SK-N-SH (cell line): ENCODE data around the gene PRKAG1. TPM values are rescaled to one million over a fixed set of nuclear protein-coding genes. Genes with fewer than 3 reads are reported as not detected.
A peak's percentile ranks its signal among the peaks of the same experiment; 100 is the strongest.

Experiments used
- CTCF ChIA-PET: fragments of 300-600, 350-600 bp; formaldehyde crosslinking; extraction: SDS; loops from one replicate; lab custom pipeline; 2021; lab: Yijun Ruan, JAX
- POLR2A ChIA-PET: fragments of 350-600 bp; sonication (Branson Sonifier 250); formaldehyde crosslinking; extraction: SDS; loops from one replicate; lab custom pipeline; 2020; ENCODE audit warnings: antibody characterized with exemption, inconsistent platforms; lab: Yijun Ruan, JAX
- DNase-seq: peaks from one replicate; pipeline ENCODE4 v3.0.0; 2012
- H2AFZ ChIP-seq: fragments of 200-600 bp; sonication (generic); 2 replicates; pipeline ENCODE4 v1.8.1; 2016; ENCODE audit warnings: antibody characterized with exemption, mild to moderate bottlenecking, low read depth
- H3F3A ChIP-seq: fragments of 200-600 bp; sonication (generic); replicated peaks from 2 replicates; pipeline ENCODE3; 2016; ENCODE audit warnings: antibody characterized with exemption, mild to moderate bottlenecking; ENCODE audit not compliant: insufficient read depth
- H3K27ac ChIP-seq, 2 experiments: fragments of 200-500 bp in 1 of 2; fragments of 200-600 bp in 1 of 2; sonication (Bioruptor generic) in 1 of 2; sonication (generic), shearing (Covaris generic) in 1 of 2; 2 replicates each; pipeline versions ENCODE4 v1.5.1 to v1.6.1; 2014 to 2016; ENCODE audit warnings: low read depth in 2 of 2, inconsistent platforms in 1 of 2, low read length in 1 of 2, mild to moderate bottlenecking in 1 of 2, mixed read lengths in 1 of 2
- H3K27me3 ChIP-seq: fragments of 200-600 bp; sonication (generic), shearing (Covaris generic); 2 replicates; pipeline ENCODE4 v1.6.1; 2016; ENCODE audit warnings: mixed run types; ENCODE audit not compliant: insufficient read depth
- H3K36me3 ChIP-seq, 2 experiments: fragments of 200-500 bp in 1 of 2; fragments of 200-600 bp in 1 of 2; sonication (Bioruptor generic) in 1 of 2; sonication (generic) in 1 of 2; replicated peaks in 1 of 2; 2 replicates each; pipeline versions ENCODE3 to v1.5.1; 2014 to 2016; ENCODE audit warnings: low read length in 1 of 2, mild to moderate bottlenecking in 1 of 2; ENCODE audit not compliant: insufficient read depth in 2 of 2, control insufficient read depth in 1 of 2
- H3K4me1 ChIP-seq, 2 experiments: fragments of 200-500 bp in 1 of 2; fragments of 200-600 bp in 1 of 2; sonication (Bioruptor generic) in 1 of 2; sonication (generic), shearing (Covaris generic) in 1 of 2; 2 replicates each; pipeline versions ENCODE4 v1.5.1 to v1.6.1; 2014 to 2016; ENCODE audit warnings: low read depth in 1 of 2, low read length in 1 of 2, mixed run types in 1 of 2; ENCODE audit not compliant: insufficient read depth in 2 of 2, control insufficient read depth in 1 of 2
- H3K4me2 ChIP-seq: fragments of 200-600 bp; sonication (generic), shearing (Covaris generic); 2 replicates; pipeline ENCODE4 v1.6.1; 2017; ENCODE audit warnings: mixed run types
- H3K4me3 ChIP-seq, 2 experiments: fragments of 200-500 bp in 1 of 2; fragments of 200-600 bp in 1 of 2; sonication (Bioruptor generic) in 1 of 2; sonication (generic), shearing (Covaris generic) in 1 of 2; 2 replicates each; pipeline versions ENCODE4 v1.5.1 to v1.8.1; 2014 to 2016; ENCODE audit warnings: low read depth in 2 of 2, inconsistent platforms in 1 of 2, low read length in 1 of 2, mild to moderate bottlenecking in 1 of 2, mixed read lengths in 1 of 2, moderate library complexity in 1 of 2
- H3K79me2 ChIP-seq: fragments of 200-600 bp; sonication (generic); 2 replicates; pipeline ENCODE4 v1.8.1; 2017; ENCODE audit warnings: mild to moderate bottlenecking; ENCODE audit not compliant: insufficient read depth
- H3K9ac ChIP-seq: fragments of 200-600 bp; sonication (generic); 2 replicates; pipeline ENCODE4 v1.6.1; 2017; ENCODE audit warnings: mixed run types
- H3K9me2 ChIP-seq: fragments of 200-600 bp; sonication (generic); 2 replicates; pipeline ENCODE4 v1.6.1; 2017; ENCODE audit warnings: mixed run types
- H3K9me3 ChIP-seq: fragments of 200-600 bp; sonication (generic); 2 replicates; pipeline ENCODE4 v1.6.1; 2017; ENCODE audit warnings: mixed run types, mild to moderate bottlenecking, moderate library complexity
- H4K20me1 ChIP-seq: fragments of 200-600 bp; sonication (generic); 2 replicates; pipeline ENCODE4 v1.6.1; 2017; ENCODE audit warnings: mild to moderate bottlenecking, mixed run types; ENCODE audit not compliant: insufficient read depth
- EZH2phosphoT487 ChIP-seq: fragments of 200-600 bp; sonication (generic); IDR thresholded peaks from 2 replicates; pipeline ENCODE4 v1.6.1; 2017; ENCODE audit warnings: low read depth, mixed run types, mild to moderate bottlenecking, antibody characterized with exemption, moderate library complexity, borderline replicate concordance
- JUND ChIP-seq: IDR thresholded peaks from 2 replicates; pipeline ENCODE4 v1.4.0; 2012
- MXI1 ChIP-seq: IDR thresholded peaks from 2 replicates; pipeline ENCODE4 v1.6.1; 2012; ENCODE audit warnings: mild to moderate bottlenecking, low read depth, low read length, improper control_type of control experiment
- NFIC ChIP-seq: IDR thresholded peaks from 2 replicates; pipeline ENCODE4 v1.4.0; 2012; ENCODE audit warnings: borderline replicate concordance
- NRF1 ChIP-seq: IDR thresholded peaks from 2 replicates; pipeline ENCODE4 v1.6.1; 2012; ENCODE audit warnings: low read depth, mild to moderate bottlenecking, low read length
- whole genome bisulfite sequencing: methylation state at CpG from one replicate; pipeline ENCODE4 v1.1.6; 2017; ENCODE audit warnings: low lambda C conversion rate; 5-methylcytosine and 5-hydroxymethylcytosine counted together
- polyA plus RNA-seq, 3 experiments: library from polyadenylated mRNA; depleted of rRNA; stranded (reverse); fragments of >200 nt; gene quantifications; 2 replicates each; pipeline ENCODE4 v1.2.3, GENCODE V29; 2012
- TF ChIP-seq, protein P1 (sequence below): IDR thresholded peaks from 2 replicates; pipeline ENCODE4; 2012
- TF ChIP-seq, protein P2 (sequence below): fragments of 150-350 bp; IDR thresholded peaks from 2 replicates; pipeline ENCODE4 v1.6.1; 2016; ENCODE audit warnings: mild to moderate bottlenecking, low read depth, low read length
- TF ChIP-seq, protein P3 (sequence below): IDR thresholded peaks from 2 replicates; pipeline ENCODE4 v1.4.0; 2012; ENCODE audit warnings: low read depth, borderline replicate concordance
- TF ChIP-seq, protein P4 (sequence below): IDR thresholded peaks from 2 replicates; pipeline ENCODE4 v1.4.0; 2012; ENCODE audit warnings: low read depth, borderline replicate concordance

PRKAG1 gene
- polyA plus RNA-seq, 1 of the 3 experiments (the other 2 are of a cell fraction): 75.1 TPM

- TF ChIP-seq, protein P1, sequence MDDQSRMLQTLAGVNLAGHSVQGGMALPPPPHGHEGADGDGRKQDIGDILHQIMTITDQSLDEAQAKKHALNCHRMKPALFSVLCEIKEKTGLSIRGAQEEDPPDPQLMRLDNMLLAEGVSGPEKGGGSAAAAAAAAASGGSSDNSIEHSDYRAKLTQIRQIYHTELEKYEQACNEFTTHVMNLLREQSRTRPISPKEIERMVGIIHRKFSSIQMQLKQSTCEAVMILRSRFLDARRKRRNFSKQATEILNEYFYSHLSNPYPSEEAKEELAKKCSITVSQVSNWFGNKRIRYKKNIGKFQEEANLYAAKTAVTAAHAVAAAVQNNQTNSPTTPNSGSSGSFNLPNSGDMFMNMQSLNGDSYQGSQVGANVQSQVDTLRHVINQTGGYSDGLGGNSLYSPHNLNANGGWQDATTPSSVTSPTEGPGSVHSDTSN: peak; percentile 61
- peak; percentile 70 for TF ChIP-seq MXI1
- TF ChIP-seq JUND: no peak; the same call in 1 of the 2 replicates
- TF ChIP-seq, protein P2, sequence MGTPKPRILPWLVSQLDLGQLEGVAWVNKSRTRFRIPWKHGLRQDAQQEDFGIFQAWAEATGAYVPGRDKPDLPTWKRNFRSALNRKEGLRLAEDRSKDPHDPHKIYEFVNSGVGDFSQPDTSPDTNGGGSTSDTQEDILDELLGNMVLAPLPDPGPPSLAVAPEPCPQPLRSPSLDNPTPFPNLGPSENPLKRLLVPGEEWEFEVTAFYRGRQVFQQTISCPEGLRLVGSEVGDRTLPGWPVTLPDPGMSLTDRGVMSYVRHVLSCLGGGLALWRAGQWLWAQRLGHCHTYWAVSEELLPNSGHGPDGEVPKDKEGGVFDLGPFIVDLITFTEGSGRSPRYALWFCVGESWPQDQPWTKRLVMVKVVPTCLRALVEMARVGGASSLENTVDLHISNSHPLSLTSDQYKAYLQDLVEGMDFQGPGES: no peak
- no peak for TF ChIP-seq NRF1
- TF ChIP-seq, protein P3, sequence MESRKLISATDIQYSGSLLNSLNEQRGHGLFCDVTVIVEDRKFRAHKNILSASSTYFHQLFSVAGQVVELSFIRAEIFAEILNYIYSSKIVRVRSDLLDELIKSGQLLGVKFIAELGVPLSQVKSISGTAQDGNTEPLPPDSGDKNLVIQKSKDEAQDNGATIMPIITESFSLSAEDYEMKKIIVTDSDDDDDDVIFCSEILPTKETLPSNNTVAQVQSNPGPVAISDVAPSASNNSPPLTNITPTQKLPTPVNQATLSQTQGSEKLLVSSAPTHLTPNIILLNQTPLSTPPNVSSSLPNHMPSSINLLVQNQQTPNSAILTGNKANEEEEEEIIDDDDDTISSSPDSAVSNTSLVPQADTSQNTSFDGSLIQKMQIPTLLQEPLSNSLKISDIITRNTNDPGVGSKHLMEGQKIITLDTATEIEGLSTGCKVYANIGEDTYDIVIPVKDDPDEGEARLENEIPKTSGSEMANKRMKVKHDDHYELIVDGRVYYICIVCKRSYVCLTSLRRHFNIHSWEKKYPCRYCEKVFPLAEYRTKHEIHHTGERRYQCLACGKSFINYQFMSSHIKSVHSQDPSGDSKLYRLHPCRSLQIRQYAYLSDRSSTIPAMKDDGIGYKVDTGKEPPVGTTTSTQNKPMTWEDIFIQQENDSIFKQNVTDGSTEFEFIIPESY: no peak
- TF ChIP-seq, protein P4, sequence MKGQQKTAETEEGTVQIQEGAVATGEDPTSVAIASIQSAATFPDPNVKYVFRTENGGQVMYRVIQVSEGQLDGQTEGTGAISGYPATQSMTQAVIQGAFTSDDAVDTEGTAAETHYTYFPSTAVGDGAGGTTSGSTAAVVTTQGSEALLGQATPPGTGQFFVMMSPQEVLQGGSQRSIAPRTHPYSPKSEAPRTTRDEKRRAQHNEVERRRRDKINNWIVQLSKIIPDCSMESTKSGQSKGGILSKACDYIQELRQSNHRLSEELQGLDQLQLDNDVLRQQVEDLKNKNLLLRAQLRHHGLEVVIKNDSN: no peak; the same call in 1 of the 2 replicates
- TF ChIP-seq, all 33 proteins: peak for 14
These were observed at the start of gene PRKAG1 (continued) for GRCh38 chr12:49018261-49019119.

GRCh38 chr12:49066120-49066519, 47.5 kb upstream of the PRKAG1 start:
- Histone ChIP-seq H4K20me1 (no peaks in the 10 kb centered on the region), H3K79me2 (peaks cover 8% of the 10 kb centered on the region), H3K4me3 (no peak overlapping the region), H3K9ac (no peak overlapping the region), H3K27me3 (no peaks in the 10 kb centered on the region), H3K9me3 (no peaks in the 10 kb centered on the region), H3K4me1 (peaks cover 3 to 8% of the 10 kb centered on the region in 2 experiments; a peak in 1 of 4 replicates), H3F3A (peaks cover 3% of the 10 kb centered on the region), H3K36me3 (no peaks in the 10 kb centered on the region), H3K4me2 (no peak overlapping the region), H3K27ac (no peak overlapping the region), H3K9me2 (no peaks in the 10 kb centered on the region), H2AFZ (no peak overlapping the region)
- 73% methylated on average over 4 of the region's 4 CpGs for WGBS
- no peak for TF ChIP-seq EZH2phosphoT487
- no peak for TF ChIP-seq NFIC
- DNase-seq: no peak
- ChIA-PET CTCF (interaction anchor here (1.1 to 15.9 kb wide), 7 partner anchors 8 to 170 kb away, joined by 4 to 300 read pairs (median 35); partner anchors contain the start of genes DHH and LMBR1L), POLR2A (no interaction called here)
